Right lobe of liver (tissue), 4 donors: Measurements from ENCODE around the gene MT1A.

Source experiments
- POLR2A ChIP-seq: fragments of 450-650 bp; IDR thresholded peaks from one replicate; pipeline ENCODE4 v1.6.1; 2017; ENCODE audit warnings: antibody characterized with exemption, mild to moderate bottlenecking
- TF ChIP-seq, protein P1 (sequence below), 4 donors: fragments of 200-600 bp in 3 of 4; fragments of 450-650 bp in 1 of 4; IDR thresholded peaks; one replicate each; pipeline versions ENCODE4 v1.5.1 to v1.8.0; 2016 to 2022; ENCODE audit warnings: antibody characterized with exemption in 4 of 4, mild to moderate bottlenecking in 2 of 4
- donor health status: DM: no; HTN: no; CAD: no.
- donor health status: DM: no; HTN: no; CAD: no.
- donor health status: DM: no; HTN: yes; CAD: no.

DNA sequence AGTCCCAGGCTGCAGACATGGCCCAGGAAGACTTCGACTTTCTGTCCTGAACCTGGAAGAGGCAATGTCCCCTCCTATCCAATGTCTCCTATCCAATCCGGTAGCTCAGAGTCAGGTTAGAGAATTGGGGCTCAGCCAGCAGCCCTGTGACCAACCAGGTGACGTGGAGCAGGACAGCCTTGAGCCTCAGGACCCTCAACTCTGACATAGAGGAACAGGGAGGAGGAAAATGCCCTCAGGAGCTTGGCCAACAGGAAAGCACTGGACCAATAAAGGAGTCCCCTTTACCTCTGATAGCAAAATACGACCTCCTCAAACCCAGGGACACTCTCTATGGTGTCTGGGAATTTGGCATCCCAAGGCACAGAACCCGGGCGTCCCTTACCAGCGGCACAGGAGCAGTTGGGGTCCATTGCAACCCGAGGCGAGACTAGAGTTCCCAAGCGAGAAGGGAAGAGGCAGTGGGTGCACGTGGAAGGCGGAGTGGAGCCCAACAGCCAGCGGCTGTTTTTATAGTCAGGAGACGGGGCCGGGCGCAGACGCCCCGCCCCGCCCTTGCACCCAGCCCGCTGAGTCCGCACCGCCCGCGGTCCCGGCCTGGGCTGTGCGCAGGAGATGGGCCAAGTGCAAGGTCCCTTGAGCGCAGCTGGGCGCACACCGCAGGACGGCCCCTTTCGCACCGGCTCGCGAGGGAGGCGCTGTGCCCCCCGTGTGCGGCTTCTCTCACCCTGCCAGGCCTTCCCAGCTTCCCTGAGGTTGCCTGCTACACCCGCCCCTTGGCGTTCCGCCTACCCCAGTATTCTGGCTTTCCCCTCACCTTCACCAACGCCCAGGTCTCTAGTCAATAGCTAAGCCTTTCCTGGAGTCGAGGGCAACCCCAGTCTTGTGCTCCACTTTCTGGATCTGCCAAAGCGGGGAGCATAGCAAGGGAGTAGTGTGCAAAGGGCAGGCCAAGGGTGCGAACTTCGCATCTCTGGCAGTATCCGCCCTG lies 29.4 kb downstream of the MT1A start, which contains the start of gene MT1G:
- TF ChIP-seq, protein P1, sequence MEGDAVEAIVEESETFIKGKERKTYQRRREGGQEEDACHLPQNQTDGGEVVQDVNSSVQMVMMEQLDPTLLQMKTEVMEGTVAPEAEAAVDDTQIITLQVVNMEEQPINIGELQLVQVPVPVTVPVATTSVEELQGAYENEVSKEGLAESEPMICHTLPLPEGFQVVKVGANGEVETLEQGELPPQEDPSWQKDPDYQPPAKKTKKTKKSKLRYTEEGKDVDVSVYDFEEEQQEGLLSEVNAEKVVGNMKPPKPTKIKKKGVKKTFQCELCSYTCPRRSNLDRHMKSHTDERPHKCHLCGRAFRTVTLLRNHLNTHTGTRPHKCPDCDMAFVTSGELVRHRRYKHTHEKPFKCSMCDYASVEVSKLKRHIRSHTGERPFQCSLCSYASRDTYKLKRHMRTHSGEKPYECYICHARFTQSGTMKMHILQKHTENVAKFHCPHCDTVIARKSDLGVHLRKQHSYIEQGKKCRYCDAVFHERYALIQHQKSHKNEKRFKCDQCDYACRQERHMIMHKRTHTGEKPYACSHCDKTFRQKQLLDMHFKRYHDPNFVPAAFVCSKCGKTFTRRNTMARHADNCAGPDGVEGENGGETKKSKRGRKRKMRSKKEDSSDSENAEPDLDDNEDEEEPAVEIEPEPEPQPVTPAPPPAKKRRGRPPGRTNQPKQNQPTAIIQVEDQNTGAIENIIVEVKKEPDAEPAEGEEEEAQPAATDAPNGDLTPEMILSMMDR (IDR thresholded peaks at IDR 0.05): peak in 1 of 4 donors; percentile 11
- peak; percentile 99 for TF ChIP-seq POLR2A
